ENCODE measurements around the gene PAQR4. TPM values are rescaled to one million over a fixed set of nuclear protein-coding genes. Genes with fewer than 3 reads are reported as not detected.

PAQR4 gene
- total RNA-seq, 4 donors from 2014 or later, result 2.8 to 5.6 (median 3.3) TPM

DNA sequence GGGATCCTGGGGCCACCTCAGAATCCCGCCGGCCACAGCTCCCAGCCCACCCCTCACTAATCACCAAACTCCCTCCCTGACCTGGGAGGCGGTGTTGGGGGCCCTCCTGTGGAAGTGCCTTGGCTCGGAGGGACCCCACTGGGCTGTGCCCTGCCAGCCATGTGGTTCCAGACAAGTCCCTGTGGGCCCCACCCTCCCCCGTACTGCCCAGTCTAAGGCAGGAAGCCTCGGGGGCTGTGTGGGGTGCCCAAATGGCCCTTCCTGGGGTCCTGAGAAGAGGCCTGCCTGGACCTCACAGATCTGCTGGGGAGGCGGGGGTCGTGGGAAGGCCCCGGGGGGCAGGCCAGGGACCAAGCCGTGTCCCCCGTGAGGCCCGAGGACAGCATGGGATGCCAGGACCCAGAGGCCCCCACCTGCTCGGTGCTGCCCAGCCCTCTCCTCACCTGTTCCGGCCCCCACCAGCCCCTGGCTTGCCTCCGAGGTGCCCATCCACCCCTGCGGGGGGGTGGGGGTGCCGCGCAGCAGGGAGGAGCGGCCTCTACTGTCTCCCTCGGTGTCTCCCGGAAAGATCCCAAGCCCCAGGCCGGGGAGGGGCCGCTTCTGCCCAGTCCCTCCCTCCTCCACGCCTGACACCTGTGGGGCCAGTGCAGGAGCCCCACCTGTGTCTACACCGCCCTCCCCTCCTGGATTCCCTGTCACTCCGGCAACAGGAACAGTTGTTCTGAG is 14.3 kb upstream of the PAQR4 start:
- no peak for DNase-seq
- H3K4me1 ChIP-seq, result no peaks in the 10 kb centered on the region
- H3K27me3 ChIP-seq, result no peaks in the 10 kb centered on the region
- 52 to 66% methylated on average over 11 to 12 of the region's 26 CpGs for WGBS, 2 donors
- intact Hi-C loops (cut with DNase I), result no loop called here
- H3K9me3 ChIP-seq, result no peaks in the 10 kb centered on the region
- TF ChIP-seq, protein P1, sequence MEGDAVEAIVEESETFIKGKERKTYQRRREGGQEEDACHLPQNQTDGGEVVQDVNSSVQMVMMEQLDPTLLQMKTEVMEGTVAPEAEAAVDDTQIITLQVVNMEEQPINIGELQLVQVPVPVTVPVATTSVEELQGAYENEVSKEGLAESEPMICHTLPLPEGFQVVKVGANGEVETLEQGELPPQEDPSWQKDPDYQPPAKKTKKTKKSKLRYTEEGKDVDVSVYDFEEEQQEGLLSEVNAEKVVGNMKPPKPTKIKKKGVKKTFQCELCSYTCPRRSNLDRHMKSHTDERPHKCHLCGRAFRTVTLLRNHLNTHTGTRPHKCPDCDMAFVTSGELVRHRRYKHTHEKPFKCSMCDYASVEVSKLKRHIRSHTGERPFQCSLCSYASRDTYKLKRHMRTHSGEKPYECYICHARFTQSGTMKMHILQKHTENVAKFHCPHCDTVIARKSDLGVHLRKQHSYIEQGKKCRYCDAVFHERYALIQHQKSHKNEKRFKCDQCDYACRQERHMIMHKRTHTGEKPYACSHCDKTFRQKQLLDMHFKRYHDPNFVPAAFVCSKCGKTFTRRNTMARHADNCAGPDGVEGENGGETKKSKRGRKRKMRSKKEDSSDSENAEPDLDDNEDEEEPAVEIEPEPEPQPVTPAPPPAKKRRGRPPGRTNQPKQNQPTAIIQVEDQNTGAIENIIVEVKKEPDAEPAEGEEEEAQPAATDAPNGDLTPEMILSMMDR (IDR thresholded peaks at IDR 0.05), result no peak
- TF ChIP-seq POLR2A (IDR thresholded peaks at IDR 0.05), result no peak
- no peak overlapping the region for H3K4me3 ChIP-seq (replicated peaks in 1 of 3)
- H3K36me3 ChIP-seq, result no peaks in the 10 kb centered on the region
- H3K27ac ChIP-seq, result no peak overlapping the region

DNA sequence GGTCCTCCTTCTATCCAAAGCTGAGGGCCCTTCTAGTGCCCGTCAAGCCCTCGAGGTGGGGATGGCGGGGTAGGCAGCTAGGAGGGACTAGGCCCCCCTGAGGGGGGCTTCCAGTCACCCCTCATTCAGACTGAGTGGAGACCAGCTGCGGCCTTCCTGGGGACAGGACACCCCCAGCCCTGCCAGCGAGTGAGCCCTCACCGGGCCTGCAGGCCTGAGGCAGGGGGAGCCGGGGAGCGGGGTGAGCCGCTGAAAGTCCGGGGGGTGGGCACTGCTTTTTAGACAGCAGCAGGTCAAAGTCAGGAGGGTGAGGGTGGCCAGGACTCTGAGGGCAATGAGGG is 13.7 kb upstream of the PAQR4 start:
- WGBS, 2 donors, result 40 to 44% methylated on average over 1 to 7 of the region's 10 CpGs
- intact Hi-C loops (cut with DNase I), result no loop called here
- no peak for DNase-seq
- TF ChIP-seq, protein P1 (IDR thresholded peaks at IDR 0.05), result no peak
- no peak for TF ChIP-seq POLR2A (IDR thresholded peaks at IDR 0.05)
- Histone ChIP-seq H3K9me3 (no peaks in the 10 kb centered on the region), H3K27ac (no peak overlapping the region), H3K4me1 (no peaks in the 10 kb centered on the region), H3K4me3 (replicated peaks in 1 of 3) (no peak overlapping the region), H3K36me3 (no peaks in the 10 kb centered on the region), H3K27me3 (no peaks in the 10 kb centered on the region)

DNA sequence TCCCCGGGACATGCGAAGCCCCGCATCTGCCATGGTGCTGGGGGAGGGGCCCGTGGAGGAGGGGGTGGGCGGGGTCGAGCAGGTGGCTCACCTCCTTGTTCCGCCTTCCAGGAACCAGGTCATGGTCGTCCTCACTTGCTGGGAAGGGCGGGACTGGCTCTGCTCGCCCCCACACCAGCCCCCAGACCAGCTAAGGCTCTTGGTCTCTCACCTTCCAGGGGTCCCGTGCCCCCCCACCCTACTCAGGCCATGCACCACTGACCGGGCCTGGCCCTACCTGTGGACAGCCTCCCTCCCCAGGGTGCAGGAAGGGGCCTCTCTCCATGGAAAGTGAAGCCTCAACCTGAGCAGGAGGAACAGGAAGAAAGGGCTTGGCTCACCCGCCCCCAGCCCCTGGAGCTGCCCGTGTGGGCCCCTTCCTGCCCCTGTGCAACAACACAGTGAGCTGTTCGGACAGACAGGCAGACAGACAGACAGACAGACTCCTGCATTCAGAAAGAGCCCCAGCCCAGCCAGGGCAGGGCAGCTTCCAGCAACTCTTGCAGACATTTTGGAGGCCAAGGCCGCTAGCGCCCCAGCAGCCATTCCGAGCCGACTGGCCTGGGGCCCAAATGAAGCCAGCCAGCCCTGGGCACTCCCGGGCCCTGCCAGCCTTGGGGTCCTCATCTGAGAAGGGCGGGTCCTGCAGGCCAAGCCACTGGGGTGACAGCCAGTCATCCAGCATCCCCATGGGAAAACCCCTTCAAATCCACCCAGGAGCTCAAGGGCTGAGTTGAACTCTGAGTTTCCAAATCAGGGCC is 13.2 kb upstream of the PAQR4 start:
- 12 to 57% methylated on average over 11 to 12 of the region's 21 CpGs for WGBS, 2 donors
- Histone ChIP-seq H3K27me3 (no peaks in the 10 kb centered on the region), H3K9me3 (no peaks in the 10 kb centered on the region), H3K4me1 (no peaks in the 10 kb centered on the region), H3K27ac (no peak overlapping the region), H3K36me3 (no peaks in the 10 kb centered on the region), H3K4me3 (replicated peaks in 1 of 3) (no peak overlapping the region)
- TF ChIP-seq, protein P1 (IDR thresholded peaks at IDR 0.05), result no peak
- no peak for TF ChIP-seq POLR2A (IDR thresholded peaks at IDR 0.05)
- DNase-seq, result no peak
- intact Hi-C loops (cut with DNase I), result no loop called here

DNA sequence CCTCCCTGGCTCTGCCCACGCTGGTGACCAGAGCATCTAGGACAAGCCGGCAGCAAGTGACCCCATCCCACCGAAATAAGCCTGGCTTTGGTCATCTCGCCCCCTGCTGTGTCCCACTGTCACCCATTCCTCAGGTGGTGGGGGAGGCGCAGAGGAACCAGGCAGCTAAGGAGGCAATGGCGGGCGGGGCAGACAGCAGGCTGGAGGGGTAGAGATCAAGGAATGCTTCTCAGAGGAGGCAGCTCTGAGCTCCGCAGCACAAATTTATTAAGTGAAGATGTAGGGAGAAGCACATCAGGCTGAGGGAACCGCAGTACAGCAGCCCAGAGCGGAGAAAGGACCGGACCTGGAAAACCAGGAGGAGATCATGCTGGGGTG is 12.6 kb upstream of the PAQR4 start:
- no peak for TF ChIP-seq POLR2A (IDR thresholded peaks at IDR 0.05)
- TF ChIP-seq, protein P1 (IDR thresholded peaks at IDR 0.05), result no peak
- no peak overlapping the region for H3K4me3 ChIP-seq (replicated peaks in 1 of 3)
- WGBS, 2 donors, result 89% methylated on average over 6 to 11 of the region's 11 CpGs
- no peaks in the 10 kb centered on the region for H3K4me1 ChIP-seq
- H3K27me3 ChIP-seq, result no peaks in the 10 kb centered on the region
- no peaks in the 10 kb centered on the region for H3K9me3 ChIP-seq
- intact Hi-C loops (cut with DNase I), result no loop called here
- DNase-seq, result no peak
- H3K27ac ChIP-seq, result no peak overlapping the region
- no peaks in the 10 kb centered on the region for H3K36me3 ChIP-seq

DNA sequence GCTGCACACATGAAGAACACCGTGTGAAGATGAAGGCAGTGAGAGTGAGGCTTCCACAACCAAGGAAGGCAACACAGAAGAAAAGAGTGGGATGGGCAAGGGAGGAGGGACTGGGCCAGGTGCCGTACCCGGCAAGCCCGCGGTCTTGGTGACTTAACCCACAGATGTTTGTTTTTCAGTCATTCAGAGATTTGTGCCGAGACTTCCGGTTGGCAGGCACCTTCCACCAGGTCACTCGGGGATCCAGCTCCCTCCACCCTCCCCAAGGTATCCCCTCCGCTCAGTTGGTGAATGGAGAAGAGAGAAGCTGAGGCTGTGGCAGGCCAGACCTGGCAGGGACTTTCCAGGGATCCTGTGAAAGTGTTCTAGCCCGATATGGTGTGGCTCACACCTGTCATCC is 9.9 kb upstream of the PAQR4 start:
- TF ChIP-seq, protein P1 (IDR thresholded peaks at IDR 0.05), result no peak
- no peak for TF ChIP-seq POLR2A (IDR thresholded peaks at IDR 0.05)
- 51 to 58% methylated on average over 10 of the region's 10 CpGs for WGBS, 2 donors
- no peak for DNase-seq

More for the DNA sequence above, 9.9 kb upstream of the PAQR4 start:
- H3K27me3 ChIP-seq, result peaks cover 16% of the 10 kb centered on the region
- H3K36me3 ChIP-seq, result no peaks in the 10 kb centered on the region
- H3K4me1 ChIP-seq, result peaks cover 11 to 14% of the 10 kb centered on the region in 2 donors
- H3K9me3 ChIP-seq, result no peaks in the 10 kb centered on the region
- H3K4me3 ChIP-seq (replicated peaks in 1 of 3), result no peak overlapping the region
- H3K27ac ChIP-seq, result no peak overlapping the region
- intact Hi-C loops (cut with DNase I), result no loop called here
